ENCODE measurements around the gene CENPM.
"Not testable (repeated sequence)": the region's sequence is repeated elsewhere in the genome, so short reads cannot be mapped to it uniquely, and the experiment has no call there.

The CENPM gene

DNA sequence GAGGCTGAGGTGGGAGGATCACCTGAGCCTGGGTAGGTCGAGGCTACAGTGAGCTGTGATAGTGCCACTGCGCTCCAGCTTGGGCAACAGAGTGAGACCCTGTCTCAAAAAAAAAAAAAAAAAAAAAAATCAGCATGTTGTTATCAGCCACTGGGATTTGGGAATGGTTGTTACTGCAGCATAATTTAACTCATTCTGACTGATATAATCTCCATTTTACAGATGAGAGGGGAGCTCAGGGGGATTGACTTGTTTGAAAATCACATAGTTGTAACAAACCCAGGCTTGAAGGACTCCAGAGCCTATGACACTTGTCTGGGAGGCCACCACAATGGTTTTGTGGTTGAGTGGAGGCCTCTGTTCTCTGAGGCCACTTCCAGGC lies 19.3 kb upstream of the CENPM start:
- DNase-seq (ENCODE audit: low spot score): no peak

DNA sequence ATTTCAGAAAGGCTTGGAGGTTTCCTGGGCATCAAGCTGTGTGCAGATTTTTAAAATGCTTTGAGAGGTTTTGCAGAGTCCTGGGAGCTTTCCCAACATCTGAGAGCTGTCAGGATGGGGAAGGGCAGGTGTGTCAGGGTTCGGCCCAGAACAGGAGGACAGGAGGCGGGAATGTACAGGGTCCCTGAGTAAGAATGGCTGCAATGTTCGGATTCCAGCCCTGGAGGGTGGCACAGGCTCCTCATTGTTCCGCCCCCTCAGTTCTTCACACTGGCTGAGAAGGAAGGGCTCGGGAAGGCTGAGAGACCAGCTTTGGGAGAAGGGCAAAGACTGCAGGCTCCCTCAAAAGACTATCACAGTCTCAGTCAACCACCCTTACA lies 17.1 kb upstream of the CENPM start:
- peak; percentile 81 for DNase-seq (ENCODE audit: low spot score)

DNA sequence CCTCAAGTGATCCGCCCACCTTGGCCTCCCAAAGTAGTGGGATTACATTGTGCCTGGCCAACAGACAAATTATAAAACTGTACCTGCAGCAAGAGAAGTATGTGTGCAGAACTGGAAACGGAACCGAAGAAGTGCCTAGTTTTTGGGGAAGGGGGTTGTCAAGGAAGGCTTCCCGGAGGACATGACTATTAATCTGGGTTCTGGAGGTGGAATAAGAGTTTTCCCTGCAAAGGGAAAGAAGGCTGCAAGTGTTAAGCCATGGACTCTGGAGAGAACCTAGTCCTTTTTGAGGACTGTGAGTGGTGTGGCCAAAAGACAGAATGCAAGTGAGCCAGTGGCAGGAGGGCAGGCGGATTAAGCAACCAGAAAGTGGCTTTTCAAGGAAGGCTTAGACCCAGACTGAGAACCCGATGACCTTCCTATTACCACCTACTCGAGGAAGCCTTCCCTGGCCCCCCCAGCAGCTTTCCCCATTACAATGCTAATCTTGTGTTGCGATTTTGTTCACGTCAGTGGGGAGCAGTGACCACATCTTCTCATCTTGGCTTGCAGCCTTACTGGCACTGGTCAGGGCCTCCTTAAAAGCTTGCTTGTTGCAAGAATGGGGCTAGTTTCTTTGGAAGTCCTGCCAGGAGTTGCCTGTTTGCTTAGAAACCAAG lies 16.6 kb upstream of the CENPM start:
- peak; percentile 58 for DNase-seq (ENCODE audit: low spot score)

DNA sequence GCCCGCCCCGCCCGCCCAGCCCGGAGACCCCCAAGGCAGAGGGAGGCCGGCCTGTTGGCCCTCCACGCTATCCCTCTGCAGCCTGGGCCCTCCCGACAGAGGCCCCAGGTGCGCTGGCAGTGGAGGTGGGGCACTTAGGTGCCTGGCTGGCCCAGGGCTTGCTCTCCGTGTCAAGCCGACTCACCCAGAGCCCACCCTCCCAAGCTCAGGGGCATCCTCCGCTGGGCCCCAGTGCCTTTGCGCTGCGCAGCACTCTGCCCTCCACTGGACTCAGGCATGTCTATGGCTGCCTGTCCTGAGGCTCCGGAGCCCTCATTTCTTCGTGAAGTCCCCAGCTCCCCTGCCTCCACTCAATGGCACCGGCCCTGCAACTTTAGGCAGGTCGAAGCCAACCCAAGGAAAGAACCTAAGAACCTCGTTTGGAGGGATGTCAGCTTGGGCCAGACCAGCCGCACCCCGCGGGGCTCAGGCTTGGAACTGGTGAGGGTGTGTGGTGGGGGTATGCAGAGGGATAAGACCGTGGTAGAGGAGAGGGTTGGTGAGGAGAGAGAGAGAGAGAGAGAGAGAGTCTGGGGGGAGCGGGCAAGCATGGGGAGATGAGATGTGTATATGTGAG lies 11.1 kb upstream of the CENPM start:
- no peak for DNase-seq (ENCODE audit: low spot score)

DNA sequence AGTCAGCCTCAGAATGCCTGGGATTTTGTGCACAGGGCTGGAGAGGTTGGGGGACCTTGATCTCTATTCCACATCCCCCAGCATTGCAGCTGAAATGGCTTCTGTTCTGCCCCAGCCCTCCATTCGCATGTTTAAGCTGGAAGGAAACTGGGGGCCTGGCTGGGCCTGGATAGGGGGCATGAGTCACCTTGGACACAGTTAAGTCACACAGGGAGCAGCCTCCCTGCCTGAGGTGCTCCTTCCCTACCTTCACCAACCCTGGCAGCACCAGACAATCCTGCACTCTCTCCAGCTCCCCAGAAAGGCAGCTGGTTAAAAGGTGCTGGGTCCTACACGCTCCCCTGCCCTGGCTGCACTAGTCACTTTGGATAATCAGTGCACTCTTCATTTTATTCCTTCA lies 5.8 kb upstream of the CENPM start:
- DNase-seq (ENCODE audit: low spot score): no peak

DNA sequence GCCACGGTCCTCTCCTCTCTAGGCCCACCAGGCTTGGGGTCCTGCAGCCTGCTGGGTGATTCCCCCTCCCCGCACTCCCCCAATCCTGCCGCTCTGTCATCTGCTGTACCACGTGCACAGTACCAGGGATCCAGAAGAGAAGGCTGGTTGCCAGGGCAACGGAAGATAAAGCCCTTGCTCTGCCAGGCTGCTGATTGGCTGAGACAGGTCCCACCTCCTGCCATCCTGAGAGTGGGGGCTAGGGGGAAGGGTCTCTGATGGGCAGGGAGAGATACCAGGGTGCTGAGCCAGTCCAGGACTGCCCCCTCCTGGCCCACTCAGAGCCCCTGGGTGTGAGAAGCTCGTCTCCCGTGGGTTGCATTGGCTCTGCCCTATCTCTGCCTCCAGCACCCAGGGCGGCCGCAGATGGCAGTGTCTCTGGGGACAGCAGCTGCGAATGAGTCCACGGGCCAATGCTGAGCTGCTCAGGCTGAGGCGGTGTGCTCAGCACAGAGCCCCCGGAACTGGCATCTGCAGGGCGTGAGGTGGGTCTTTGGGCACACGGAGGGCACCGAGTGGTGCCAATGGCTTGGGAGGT lies 5.0 kb upstream of the CENPM start, which contains the start of gene SMIM45:
TSS of gene SMIM45 (plus strand) at position 253 of the 577 bp plus-strand sequence.
- no peak for DNase-seq (ENCODE audit: low spot score)

DNA sequence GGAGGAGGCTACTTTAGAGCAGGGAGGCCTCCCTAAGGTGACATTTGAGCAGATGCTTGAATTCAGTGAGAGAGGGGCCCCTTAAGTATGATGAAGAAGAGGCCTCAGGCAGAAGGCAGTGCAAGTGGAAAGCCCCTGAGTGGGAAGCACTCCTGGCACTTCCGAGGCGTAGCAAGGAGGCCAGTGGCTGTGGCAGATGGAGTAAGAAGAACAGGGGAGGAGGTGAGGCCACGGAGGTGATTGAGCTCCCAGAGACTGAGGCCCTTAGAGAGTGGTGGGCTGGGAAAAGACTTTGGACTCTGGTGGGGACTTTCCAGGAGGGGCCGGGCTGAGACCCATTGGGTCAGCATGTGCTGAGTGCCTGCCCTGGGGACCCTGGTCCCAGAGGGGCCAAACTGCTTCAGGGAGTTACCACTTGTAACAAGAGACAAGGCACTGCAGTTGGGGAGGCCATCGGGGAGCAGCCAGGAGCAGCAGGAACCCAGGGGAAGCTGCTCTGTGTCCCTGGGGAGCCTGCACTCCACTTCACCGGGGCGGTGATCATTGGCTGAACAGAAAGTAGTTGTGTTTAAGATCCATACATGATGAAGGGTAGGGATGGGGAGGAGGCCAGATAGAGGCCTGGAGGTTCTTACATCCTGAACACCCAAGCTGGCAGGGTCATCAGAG lies 2.5 kb upstream of the CENPM start:
- DNase-seq (ENCODE audit: low spot score): no peak

DNA sequence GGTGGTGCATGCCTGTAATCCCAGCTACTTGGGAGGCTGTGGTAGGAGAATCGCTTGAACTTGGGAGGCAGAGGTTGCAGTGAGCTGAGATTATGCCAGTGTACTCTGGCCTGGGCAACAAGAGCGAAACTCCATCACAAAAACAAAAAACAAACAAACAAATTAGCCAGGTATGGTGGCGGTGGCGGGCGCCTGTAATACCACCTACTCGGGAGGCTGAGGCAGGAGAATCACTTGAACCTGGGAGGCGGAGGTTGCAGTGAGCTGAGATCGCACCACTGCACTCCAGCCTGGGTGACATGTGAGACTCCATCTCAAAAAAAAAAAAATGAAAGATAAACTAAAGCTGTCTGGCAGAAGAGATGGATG lies 2.0 kb upstream of the CENPM start:
- not testable (repeated sequence) for DNase-seq (ENCODE audit: low spot score)

DNA sequence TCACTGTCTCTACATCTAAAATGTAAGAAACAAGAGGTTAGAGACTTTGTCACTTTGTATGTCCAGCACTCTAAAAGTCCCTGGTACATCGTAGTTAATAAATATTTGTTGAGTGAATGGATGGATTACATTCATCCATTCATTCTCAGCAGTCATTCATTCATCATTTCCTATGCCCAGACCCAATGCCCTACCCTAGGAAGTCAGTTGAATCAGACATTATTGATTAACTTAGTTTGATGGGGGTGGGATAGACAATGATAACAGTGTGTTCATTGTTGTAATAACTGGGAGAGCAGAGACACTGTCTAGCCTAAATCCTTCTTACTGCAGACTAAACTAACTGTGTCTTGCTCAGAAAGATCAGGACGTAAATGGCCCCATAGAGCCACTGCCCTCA lies 1.2 kb upstream of the CENPM start:
- DNase-seq (ENCODE audit: low spot score): no peak

DNA sequence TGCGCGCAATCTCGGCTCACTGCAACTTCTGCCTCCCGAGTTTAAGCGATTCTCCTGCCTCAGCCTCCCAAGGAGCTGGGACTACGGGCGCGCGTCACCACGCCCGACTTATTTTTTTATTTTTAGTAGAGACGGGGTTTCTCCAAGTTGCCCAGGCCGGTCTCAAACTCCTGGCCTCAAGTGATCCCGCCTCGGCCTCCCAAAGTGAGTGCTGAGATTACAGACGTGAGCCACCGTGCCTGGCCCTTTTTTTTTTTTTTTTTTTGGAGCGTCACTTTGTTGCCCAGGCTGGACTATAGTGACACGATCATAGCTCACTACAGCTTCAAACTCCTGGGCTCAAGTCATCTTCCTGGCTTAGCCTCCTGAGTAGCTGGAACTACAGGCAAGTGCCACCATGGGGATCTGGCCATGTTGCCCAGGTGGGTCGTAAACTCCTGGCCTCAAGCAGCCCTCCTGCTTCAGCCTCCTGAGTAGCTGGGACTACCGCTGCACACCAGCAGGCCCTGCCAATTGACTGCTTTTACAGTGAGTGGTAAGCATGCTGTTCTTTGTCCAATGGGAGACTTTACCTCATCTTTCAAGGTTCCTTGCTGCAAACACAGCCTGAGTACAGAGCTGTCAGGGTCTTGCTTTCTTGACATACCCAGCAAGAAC lies 600 bp upstream of the CENPM start:
- DNase-seq (ENCODE audit: low spot score): no peak

DNA sequence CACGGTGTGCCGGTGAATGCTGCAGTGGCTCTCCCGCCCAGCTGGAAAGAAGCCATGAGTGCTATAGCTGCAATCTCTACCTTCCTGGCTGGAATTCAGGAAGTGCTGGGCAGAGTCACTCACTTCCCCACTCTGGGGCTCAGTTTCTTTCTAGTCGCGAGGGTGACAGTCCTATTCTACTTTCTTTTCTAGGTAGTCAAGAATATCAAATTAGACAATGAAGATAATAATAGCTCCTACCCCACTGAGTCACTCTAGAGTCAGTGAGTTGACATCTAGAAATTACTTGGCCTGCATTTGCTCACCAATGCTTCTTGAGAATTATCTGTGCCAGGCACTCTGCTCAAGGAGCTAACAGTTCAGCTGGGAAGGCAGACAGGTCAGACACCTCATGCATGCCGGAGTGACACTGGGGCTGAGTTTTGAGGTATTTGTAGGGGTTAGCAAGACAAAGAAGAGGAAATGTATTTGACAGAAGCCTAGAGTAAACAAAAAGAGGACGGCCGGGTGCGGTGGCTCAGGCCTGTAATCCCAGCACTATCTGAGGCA lies 3.2 kb downstream of the CENPM start:
- DNase-seq (ENCODE audit: low spot score): no peak

DNA sequence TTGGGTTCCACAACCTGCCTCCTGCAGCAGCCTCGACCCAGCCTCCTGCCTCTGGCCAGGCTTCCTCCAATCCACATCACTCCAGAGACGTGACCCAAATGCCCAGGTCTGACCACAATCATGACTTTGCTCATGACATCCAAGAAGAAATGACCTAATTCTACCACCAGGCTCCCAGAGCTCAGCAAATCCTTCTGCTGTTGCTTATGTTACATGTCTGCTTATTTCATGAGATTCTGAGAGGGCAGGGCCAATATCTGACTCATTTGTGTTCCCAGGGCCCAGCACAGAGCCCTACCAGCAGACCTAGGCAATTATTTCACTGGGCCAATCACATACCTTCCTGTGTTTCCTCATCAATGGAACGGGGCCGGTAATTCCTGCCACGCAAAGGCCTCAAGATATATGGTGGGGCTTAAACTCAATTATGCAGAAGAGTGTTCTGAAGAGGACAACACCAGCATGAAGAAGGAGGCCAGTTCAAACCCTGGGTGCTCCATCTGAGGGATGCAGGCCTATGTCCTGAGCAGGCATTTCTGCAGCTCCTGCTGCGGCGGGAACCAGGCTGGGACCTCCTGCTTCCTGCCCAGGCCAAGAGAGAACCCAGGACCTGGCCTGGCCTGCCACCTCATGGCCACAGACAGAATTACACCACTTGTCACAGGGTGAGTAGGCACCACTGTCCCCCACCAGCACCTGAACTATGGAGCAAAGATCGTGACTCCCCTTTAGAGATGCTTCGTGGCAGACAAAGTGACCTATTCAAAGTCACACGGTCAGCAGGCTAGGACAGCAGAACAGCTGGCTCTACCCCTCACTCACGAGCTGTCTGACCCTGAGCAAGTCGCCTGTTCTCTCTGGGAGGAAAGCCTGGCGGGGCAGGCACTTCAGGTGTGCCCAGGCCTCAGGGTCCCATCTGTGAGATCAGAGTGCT lies 5.9 kb downstream of the CENPM start:
- peak; percentile 74 for DNase-seq (ENCODE audit: low spot score)

DNA sequence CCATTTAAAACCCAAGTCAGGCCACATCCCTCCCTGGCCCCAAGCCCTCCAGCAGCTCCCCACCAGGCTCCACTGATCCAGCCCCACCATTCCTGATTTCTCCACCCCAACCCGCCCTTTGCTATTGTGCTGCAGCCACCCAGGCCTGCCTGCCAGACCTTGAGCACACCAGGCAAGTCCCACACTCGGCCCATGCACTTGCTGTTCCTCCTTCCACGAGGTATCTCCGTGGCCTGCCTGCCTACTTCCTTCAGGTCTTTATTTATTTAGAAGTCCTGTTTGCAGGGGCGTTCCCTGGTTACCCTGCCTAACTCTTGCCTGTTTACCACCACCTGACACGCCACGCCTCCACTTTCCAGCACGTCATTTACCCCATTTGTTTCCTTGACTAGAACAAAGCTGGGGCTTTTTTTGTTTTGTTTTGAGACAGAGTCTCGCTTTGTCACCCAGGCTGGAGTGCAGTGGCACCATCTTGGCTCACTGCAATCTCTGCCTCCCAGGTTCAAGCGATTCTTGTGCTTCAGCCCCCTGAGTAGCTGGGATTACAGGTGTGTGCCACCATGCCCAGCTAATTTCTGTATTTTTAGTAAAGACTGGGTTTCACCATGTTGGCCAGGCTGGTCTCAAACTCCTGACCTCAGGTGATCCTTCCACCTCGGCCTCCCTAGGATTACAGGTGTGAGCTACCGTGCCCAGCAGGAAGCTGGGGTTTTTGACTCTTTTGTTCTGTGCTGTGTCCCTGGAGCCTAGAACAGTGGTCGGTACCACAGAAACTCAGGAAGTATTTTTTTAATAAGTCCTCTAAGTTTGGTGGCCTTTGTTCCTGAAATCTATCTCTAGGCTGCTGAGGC lies 6.7 kb downstream of the CENPM start:
- no peak for DNase-seq (ENCODE audit: low spot score)

DNA sequence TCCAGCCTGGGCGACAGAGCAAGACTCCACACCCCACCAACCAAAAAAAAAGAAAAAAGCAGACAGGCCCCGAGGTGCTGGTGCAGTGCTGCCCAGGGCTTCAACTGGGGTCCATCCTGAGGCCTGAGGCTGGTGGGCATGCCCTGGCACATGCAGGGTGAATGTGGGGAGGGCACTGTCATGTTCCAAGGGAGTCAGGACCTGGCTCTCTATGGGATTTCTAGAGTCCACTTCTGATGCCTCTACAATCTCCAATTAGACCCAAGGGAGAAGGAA lies 10.1 kb downstream of the CENPM start:
- no peak for DNase-seq (ENCODE audit: low spot score)

DNA sequence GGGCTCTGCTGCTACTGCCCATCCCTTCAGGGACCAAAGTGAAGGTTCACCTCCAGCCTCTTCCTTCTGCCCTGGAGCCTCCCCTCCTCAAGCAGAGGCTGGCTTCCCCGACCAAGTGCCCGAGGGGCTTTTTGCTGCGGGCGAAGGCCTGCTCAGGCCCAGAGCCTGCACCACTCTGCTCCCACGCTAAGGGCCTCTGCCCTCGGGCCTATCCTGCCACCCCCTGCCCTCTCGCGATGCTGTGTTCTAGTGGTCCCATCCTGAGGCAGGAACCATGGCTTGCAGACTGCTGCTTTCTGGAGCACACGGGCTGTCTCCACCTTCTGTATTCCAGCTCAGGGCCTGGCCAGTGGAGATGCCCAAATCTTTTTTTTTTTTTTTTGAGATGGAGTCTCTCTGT lies 11.4 kb downstream of the CENPM start:
- no peak for DNase-seq (ENCODE audit: low spot score)

DNA sequence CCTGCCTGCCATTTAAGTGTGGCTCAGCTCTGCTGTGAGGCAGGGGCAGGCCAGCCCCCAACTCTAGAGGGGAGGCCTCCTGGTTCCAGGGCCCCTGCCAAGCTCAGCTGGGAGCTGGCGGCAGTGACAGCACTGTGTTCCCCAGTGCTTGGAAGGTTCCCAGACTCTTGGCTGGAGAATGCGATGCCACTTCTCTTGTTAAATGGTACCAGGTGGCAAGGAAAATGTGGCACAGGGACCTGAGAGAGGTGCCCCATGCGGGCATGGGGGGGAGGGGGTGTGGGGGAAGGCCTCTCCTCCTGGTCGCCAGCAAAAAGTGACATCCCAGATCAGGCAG lies 12.0 kb downstream of the CENPM start:
- DNase-seq (ENCODE audit: low spot score): no peak

DNA sequence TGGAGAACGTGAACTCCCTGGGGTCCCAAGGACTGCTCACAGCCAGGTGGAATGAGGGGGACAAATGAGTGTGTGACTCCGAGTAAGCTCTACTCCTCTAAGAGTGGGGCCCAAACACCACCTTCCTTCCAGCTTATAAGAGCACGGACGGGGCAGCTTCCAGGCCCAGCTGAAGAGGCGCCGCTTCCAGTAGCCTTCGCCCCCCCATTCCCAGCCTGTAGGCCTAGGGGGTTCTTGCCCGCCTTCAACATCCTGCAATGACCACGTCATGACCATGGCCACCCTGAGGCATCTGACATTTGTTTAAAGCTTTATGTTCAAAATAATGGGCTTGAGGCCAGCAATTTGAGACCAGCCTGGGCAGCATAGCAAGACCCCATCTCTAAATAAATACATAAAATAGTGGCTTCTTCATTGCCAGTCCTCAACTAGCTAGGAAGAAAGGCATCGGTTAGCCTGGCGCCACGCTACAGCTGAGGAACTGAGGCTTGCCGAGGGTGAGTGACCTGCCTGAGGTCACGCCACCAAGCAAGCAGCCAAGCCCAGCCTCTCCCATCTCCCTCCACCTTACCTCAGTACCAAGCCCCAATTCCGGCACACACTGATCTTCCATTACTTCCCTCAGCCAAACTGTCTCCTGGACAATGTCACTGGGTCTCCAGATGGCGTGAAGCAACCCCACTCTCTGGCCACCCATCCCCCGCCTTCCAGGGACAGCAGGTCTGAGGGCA lies 12.5 kb downstream of the CENPM start:
- no peak for DNase-seq (ENCODE audit: low spot score)

DNA sequence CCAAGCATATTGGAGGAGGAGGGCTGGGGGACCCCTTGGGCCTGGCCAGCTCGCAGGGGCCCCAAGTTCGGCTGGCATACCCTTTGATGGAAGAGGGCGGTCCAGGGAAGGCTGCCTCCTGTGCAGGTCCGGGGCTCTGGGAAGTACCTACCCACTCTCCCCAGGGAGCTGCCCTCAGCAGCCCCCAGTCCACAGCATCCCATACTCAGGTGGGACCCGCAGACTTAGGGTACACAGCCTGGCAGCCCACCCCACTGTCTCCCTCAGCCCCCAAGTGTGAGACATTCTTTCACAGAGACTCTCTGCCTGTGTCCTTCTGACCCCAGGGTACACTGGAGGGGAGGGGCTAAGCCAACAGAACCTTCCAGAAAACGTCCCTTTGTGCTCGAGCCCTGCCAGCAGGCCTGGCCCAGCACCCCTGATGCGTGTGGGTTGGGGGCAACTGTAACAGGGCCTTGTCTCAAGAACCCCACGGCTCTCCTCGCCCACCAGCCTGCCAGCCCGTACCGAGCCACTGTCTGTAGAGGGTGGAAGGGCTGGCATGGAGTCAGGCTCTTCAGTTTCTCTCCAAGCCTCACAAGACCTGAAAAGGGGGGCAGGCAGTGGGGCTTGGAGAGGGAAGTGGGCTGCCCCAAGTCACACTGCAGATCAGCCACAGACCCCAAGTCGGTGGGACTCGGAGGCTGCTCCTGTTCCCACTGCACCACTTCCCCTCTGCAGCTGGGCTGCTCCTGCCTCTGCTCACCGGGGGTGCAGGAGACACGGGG lies 13.4 kb downstream of the CENPM start:
- DNase-seq (ENCODE audit: low spot score): no peak

DNA sequence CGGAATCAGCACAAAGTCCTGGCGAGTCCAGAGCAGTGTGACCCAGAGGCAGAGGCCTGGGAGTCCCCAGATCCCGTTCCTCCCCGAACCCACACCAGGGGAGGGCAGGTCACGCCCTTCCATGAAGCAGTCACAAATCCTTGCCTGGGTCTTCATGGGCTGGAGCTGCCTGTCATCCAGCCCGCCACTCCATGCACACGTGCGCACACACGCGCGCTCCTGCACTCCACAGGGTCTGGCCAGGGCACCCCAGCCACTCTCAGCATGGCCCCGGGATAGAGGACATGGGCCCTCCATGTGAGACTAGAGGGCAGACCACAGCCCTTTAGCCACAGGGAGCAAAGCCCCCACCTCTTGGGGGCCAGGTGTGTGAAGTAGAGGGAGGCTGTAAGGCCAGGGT lies 14.6 kb downstream of the CENPM start:
- no peak for DNase-seq (ENCODE audit: low spot score)

Data from COLO829 (cell line).